Upper lobe of left lung (tissue), 6 donors: ENCODE results near the gene CRTAC1. TPM values are rescaled to one million over a fixed set of nuclear protein-coding genes. Genes with fewer than 3 reads are reported as not detected.
A peak's percentile ranks its signal among the peaks of the same experiment; 100 is the strongest.

ENCODE experiments used
- ATAC-seq, 2 donors: fragments of 200-7000 bp; cut with Tn5 transposase; one replicate each; pipeline ENCODE4 v1.9.1; 2022; ENCODE audit warnings: mild to moderate bottlenecking in 2 of 2, moderate library complexity in 2 of 2; ENCODE audit not compliant: low FRiP score in 2 of 2
- DNase-seq, 2 donors: peaks; one replicate each; pipeline ENCODE4 v3.0.0-alpha.2; 2019 to 2020
- H3K27ac ChIP-seq, 4 donors: fragments of 200-600 bp; sonication (generic); one replicate each; pipeline ENCODE4 v1.5.1; 2016 to 2019
- H3K27me3 ChIP-seq, 4 donors: fragments of 200-600 bp; sonication (generic); one replicate each; pipeline ENCODE4 v1.5.1; 2017 to 2019
- H3K36me3 ChIP-seq, 4 donors: fragments of 200-600 bp; sonication (generic); one replicate each; pipeline ENCODE4 v1.5.1; 2016 to 2019
- H3K4me1 ChIP-seq, 4 donors: fragments of 200-600 bp; sonication (generic); one replicate each; pipeline ENCODE4 v1.5.1; 2018 to 2019
- H3K4me3 ChIP-seq, 4 donors: fragments of 200-600 bp; sonication (generic); one replicate each; pipeline ENCODE4 v1.5.1; 2017 to 2019; ENCODE audit warnings: mild to moderate bottlenecking in 2 of 4, moderate library complexity in 1 of 4
- H3K9me3 ChIP-seq, 4 donors: fragments of 200-600 bp; sonication (generic); one replicate each; pipeline ENCODE4 v1.5.1; 2018 to 2019
- CTCF ChIP-seq, 6 experiments: fragments of 450-650 bp in 4 of 6; fragments of 200-600 bp in 2 of 6; sonication (generic) in 2 of 6; IDR thresholded peaks; one replicate each; pipeline ENCODE4 v1.5.1; 2016 to 2019; ENCODE audit warnings: antibody characterized with exemption in 6 of 6
- EP300 ChIP-seq, 4 donors: sonication (generic); formaldehyde crosslinking; IDR thresholded peaks; one replicate each; pipeline ENCODE4 v1.5.1; 2017; ENCODE audit warnings: antibody characterized with exemption in 4 of 4, control low read depth in 2 of 4
- POLR2A ChIP-seq, 4 donors: fragments of 450-650 bp; IDR thresholded peaks; one replicate each; pipeline ENCODE4 v1.5.1; 2016 to 2017; ENCODE audit warnings: antibody characterized with exemption in 4 of 4, mild to moderate bottlenecking in 2 of 4
- POLR2AphosphoS5 ChIP-seq, 2 donors: sonication (generic); formaldehyde crosslinking; IDR thresholded peaks; one replicate each; pipeline ENCODE4 v1.5.1; 2017; ENCODE audit warnings: antibody characterized with exemption in 2 of 2
- WGBS, 2 donors: methylation state at CpG; one replicate each; pipeline ENCODE4 v1.1.5; 2017 to 2018; 5-methylcytosine and 5-hydroxymethylcytosine counted together
- small RNA-seq, 4 donors: library from RNA; depleted of rRNA; stranded (forward); fragments of <200 nt; gene quantifications; one replicate each; pipeline ENCODE3, GENCODE V24; 2016
- total RNA-seq, 6 donors: library from RNA; depleted of rRNA in 4 of 6; stranded (reverse); fragments of >200 nt in 4 of 6; gene quantifications; one replicate each; pipeline versions ENCODE4 v1.1.0 to v1.2.1, GENCODE V29; 2016 to 2021
- donor health status: DM: no; HTN: no; CAD: no; lungs with moderate emphysema.
- donor health status: DM: no; HTN: yes; CAD: no; lungs with severe emphysema.

CRTAC1 gene
- total RNA-seq, 6 donors from 2014 or later: 40.6 to 123 (median 77.3) TPM

GRCh38 chr10:97822261-97822687 is 208.1 kb downstream of the CRTAC1 start:
- TF ChIP-seq EP300 (IDR thresholded peaks at IDR 0.05): no peak
- no peak for TF ChIP-seq POLR2AphosphoS5 (IDR thresholded peaks at IDR 0.05)
- TF ChIP-seq POLR2A (IDR thresholded peaks at IDR 0.05): no peak
- DNase-seq: no peak
- 73 to 85% methylated on average over 5 to 10 of the region's 10 CpGs for WGBS, 2 donors
- H3K4me3 ChIP-seq: no peak overlapping the region
- ATAC-seq: no peak
- no peaks in the 10 kb centered on the region for H3K27me3 ChIP-seq
- H3K9me3 ChIP-seq: no peaks in the 10 kb centered on the region
- H3K4me1 ChIP-seq: no peaks in the 10 kb centered on the region
- H3K27ac ChIP-seq: no peak overlapping the region
- H3K36me3 ChIP-seq: no peaks in the 10 kb centered on the region

GRCh38 chr10:97821308-97822038 is 208.9 kb downstream of the CRTAC1 start:
- peak in 1 of 2 donors; percentile 20 for ATAC-seq

GRCh38 chr10:97820096-97820704 is 210.2 kb downstream of the CRTAC1 start:
- Histone ChIP-seq H3K9me3 (no peaks in the 10 kb centered on the region), H3K4me3 (no peak overlapping the region), H3K27ac (no peak overlapping the region), H3K4me1 (no peaks in the 10 kb centered on the region), H3K27me3 (no peaks in the 10 kb centered on the region), H3K36me3 (no peaks in the 10 kb centered on the region)
- ATAC-seq: no peak
- 91% methylated on average over 8 of the region's 8 CpGs for WGBS, 2 donors
- DNase-seq: no peak
- TF ChIP-seq EP300 (IDR thresholded peaks at IDR 0.05) (no peak), CTCF (IDR thresholded peaks at IDR 0.05) (no peak)

More at GRCh38 chr10:97821308-97822038, 208.9 kb downstream of the CRTAC1 start:
- H3K4me1 ChIP-seq: no peaks in the 10 kb centered on the region
- H3K4me3 ChIP-seq: no peak overlapping the region
- no peak overlapping the region for H3K27ac ChIP-seq
- no peaks in the 10 kb centered on the region for H3K9me3 ChIP-seq
- no peak for TF ChIP-seq POLR2A (IDR thresholded peaks at IDR 0.05)
- no peaks in the 10 kb centered on the region for H3K36me3 ChIP-seq
- DNase-seq: no peak
- no peaks in the 10 kb centered on the region for H3K27me3 ChIP-seq
- 52 to 82% methylated on average over 6 to 9 of the region's 9 CpGs for WGBS, 2 donors

GRCh38 chr10:97818572-97818971 is 211.8 kb downstream of the CRTAC1 start:
- no peak for ATAC-seq
- DNase-seq: no peak
- H3K4me3 ChIP-seq: no peak overlapping the region
- H3K27me3 ChIP-seq: no peaks in the 10 kb centered on the region
- no peaks in the 10 kb centered on the region for H3K36me3 ChIP-seq
- no peak overlapping the region for H3K27ac ChIP-seq
- no peaks in the 10 kb centered on the region for H3K4me1 ChIP-seq
- no peak for TF ChIP-seq EP300 (IDR thresholded peaks at IDR 0.05)
- no peaks in the 10 kb centered on the region for H3K9me3 ChIP-seq

GRCh38 chr10:97816609-97817008 is 213.8 kb downstream of the CRTAC1 start:
- no peaks in the 10 kb centered on the region for H3K27me3 ChIP-seq
- ATAC-seq: no peak
- no peak overlapping the region for H3K4me3 ChIP-seq
- H3K27ac ChIP-seq: no peak overlapping the region
- no peaks in the 10 kb centered on the region for H3K4me1 ChIP-seq
- H3K9me3 ChIP-seq: no peaks in the 10 kb centered on the region
- no peak for DNase-seq
- WGBS, 2 donors: 71 to 90% methylated on average over 2 to 4 of the region's 4 CpGs
- H3K36me3 ChIP-seq: no peaks in the 10 kb centered on the region
- no peak for TF ChIP-seq POLR2AphosphoS5 (IDR thresholded peaks at IDR 0.05)
- no peak for TF ChIP-seq POLR2A (IDR thresholded peaks at IDR 0.05)
- TF ChIP-seq CTCF (IDR thresholded peaks at IDR 0.05): no peak
- no peak for TF ChIP-seq EP300 (IDR thresholded peaks at IDR 0.05)

Small RNAs within 50 kb of the gene (small RNA-seq; reads per million reads assigned to genes)
- gene AL355301.1: 0 reads per million in 4 donors

Other genes with a start within 250 kb of the CRTAC1 start
- gene GOLGA7B, start 180.8 kb downstream of the CRTAC1 start, total RNA-seq: 1 to 10 TPM; 1.0 to 2.6 (median 1.1) TPM
- 10 to 100 TPM; 13.2 to 24.1 (median 16.3) TPM for gene R3HCC1L, start 104.0 kb upstream of the CRTAC1 start, total RNA-seq
- gene LOXL4, start 237.6 kb upstream of the CRTAC1 start, total RNA-seq: 1 to 10 TPM; 3.9 to 6.8 (median 5.2) TPM